AG09319 (cell line): ENCODE data around the gene ADCY5.

Experiments
- DNase-seq: peaks from one replicate; pipeline ENCODE4 v3.0.0-alpha.2; 2010; ENCODE audit warnings: low read depth; ENCODE audit errors: extremely low read depth
- CTCF ChIP-seq: IDR thresholded peaks from 2 replicates; pipeline ENCODE4 v1.5.1; 2011; ENCODE audit warnings: low read depth, mild to moderate bottlenecking, inconsistent platforms, low read length, moderate library complexity

Gene ADCY5

DNA sequence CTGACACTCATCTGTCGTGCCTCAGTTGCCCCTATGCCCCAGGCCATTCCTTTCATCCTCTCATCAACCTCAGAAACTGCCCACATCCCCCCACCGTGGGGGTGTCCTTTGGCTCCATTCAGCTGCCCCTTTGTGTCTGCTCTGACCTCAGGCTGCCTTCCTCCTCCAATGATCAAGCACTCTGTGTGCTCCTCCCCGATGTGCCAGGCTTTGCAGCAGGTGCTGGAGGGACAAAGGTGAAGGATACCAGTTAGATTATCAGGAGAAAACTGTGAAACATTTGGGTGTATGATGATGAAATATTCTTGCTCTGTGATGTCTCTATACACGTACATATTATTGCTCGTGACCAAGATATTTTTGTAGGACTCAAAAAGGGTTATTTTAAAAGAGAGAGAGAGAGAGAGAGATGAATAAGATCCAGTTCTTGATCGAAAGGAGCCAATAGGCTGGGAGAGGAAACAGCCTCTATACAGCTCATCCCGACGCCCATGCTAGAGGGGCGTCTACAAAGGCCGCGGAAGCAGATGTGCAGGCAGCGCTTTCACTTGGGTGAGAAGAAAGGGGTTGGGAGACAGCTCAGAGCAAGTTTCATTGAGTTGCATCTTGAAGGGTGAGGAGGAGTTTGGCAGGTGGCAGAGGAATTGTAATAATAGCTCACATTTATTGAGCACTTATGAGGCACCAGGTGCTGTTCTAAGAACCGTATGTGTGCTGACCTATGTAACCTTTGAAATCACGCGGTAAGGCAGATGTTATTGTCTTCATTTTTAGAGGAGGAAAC, 28.3 kb upstream of the ADCY5 start:
- TF ChIP-seq CTCF = no peak
- DNase-seq = no peak

DNA sequence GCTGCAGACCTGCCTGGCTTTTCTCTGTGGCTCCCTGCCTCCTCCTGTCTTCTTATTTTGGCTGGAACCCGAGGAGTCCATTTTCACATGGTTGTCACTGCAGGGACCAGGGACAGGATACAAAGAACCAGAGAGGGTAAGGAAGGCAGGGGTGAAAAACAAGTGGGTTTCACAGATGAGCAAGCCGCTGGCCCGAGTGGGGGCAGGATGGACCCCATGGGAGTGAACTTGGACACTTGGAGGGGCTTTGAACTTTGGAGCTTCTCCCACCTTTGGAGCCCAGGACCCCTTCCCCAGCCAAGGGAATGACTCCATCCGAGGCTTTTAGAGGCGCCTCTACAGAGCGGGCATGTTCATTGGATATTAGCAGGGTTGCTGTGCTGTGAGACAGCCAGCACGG, 26.9 kb upstream of the ADCY5 start:
- DNase-seq = no peak
- no peak for TF ChIP-seq CTCF

- TF ChIP-seq CTCF = no peak
- no peak for DNase-seq
Observed at GRCh38 chr3:123471106-123471505, 22.2 kb upstream of the ADCY5 start.

DNA sequence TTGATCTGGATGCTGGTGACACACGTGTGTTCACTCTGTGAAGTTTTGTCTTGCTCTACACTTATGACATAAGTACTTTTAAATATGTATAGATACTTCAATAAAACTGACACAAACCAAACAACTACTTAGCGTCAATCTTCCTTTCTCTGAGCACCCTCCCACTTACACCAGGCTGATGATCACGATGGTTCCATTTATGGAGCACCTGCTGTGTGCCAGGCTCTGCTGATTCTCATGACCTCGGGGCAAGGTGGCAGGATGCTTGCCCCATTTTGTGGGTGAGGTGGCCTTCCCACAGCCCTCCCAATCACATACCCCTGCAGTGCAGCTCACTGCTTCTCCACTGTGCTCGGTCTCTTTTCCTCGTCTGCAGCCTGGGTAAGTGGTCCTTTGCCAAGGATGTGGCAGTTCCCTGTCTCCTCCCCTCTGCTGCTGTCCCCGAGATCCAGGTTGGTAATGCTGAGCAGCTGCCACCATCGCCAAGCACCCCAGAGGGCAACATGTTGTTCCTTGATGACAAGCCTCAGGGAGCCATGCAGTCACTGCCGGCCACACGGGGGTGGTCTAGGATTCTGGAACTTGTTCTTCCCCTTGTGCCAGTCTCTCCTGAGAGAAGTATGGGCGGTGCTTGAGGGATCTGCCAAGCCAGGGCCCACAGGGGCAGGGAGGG, 20.6 kb upstream of the ADCY5 start:
- no peak for TF ChIP-seq CTCF
- DNase-seq = no peak

DNA sequence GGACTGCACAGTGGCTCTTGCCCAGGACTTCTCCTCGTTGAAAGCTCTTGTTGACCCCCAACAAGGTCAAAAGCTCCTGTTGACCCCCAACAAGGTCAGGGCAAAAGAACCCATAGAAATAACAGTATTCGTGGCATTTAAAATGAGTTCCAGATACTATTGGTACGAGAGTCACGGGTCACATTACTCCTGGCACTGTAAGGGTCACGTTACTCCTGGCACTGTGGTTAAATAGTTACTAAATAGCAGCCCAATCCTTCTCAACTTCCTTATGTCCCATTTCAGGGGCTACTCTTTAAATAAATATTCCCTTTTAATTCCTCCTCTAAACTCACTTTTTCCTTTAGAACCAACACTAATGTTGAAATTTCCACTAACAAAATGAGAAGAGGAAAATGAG, 18.2 kb upstream of the ADCY5 start:
- no peak for TF ChIP-seq CTCF
- no peak for DNase-seq

DNA sequence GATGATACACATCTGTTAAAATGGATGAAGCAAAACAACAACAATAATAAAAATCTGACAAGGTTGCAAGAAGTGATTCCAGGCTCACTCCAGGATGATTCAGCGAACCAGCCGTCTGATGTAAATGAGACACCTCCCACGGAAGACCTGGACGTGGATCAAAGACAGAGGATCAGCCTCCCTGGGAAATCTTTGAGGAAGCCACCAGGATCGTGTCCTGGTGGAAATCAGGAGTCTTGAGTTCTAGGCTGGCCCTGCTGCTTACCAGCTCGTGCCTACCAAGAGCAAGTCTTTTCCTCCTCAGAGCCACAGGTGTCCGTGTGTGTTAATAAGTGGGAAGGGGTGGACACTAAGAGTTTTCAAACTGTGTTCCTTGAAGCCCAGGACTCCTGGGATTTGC, 15.3 kb upstream of the ADCY5 start:
- no peak for DNase-seq
- no peak for TF ChIP-seq CTCF

- no peak for TF ChIP-seq CTCF
- DNase-seq = no peak
Observed at GRCh38 chr3:123459862-123460261, 11.0 kb upstream of the ADCY5 start.
